Liver (tissue), 10 donors: ENCODE measurements around the gene TFE3. TPM values are rescaled to one million over a fixed set of nuclear protein-coding genes. Genes with fewer than 3 reads are reported as not detected.
"Not testable (repeated sequence)": the region's sequence is repeated elsewhere in the genome, so short reads cannot be mapped to it uniquely, and the experiment has no call there.

Experiments
- DNase-seq: peaks from one replicate; pipeline ENCODE4 v3.0.0-alpha.2; 2017; ENCODE audit warnings: low spot score
- H3K27ac ChIP-seq, 2 donors: one replicate each; pipeline ENCODE4 v1.7.0; 2013; ENCODE audit warnings: inconsistent platforms in 2 of 2, low read length in 2 of 2, control low read depth in 1 of 2, low read depth in 1 of 2, mild to moderate bottlenecking in 1 of 2
- H3K27me3 ChIP-seq, 4 donors: one replicate each; pipeline versions ENCODE4 v1.6.1 to v1.7.0; 2013; ENCODE audit warnings: low read length in 3 of 4, inconsistent platforms in 1 of 4, mild to moderate bottlenecking in 1 of 4, moderate library complexity in 1 of 4; ENCODE audit not compliant: control insufficient read depth in 4 of 4, insufficient read depth in 4 of 4
- H3K36me3 ChIP-seq, 4 donors: one replicate each; pipeline versions ENCODE4 v1.6.1 to v1.7.0; 2013; ENCODE audit warnings: low read length in 3 of 4, mild to moderate bottlenecking in 3 of 4, low read depth in 1 of 4, moderate library complexity in 1 of 4; ENCODE audit not compliant: control insufficient read depth in 4 of 4, insufficient read depth in 3 of 4
- H3K4me1 ChIP-seq, 4 donors: one replicate each; pipeline versions ENCODE4 v1.6.1 to v1.7.0; 2013; ENCODE audit warnings: low read length in 3 of 4, mild to moderate bottlenecking in 3 of 4, moderate library complexity in 1 of 4; ENCODE audit not compliant: control insufficient read depth in 4 of 4, insufficient read depth in 4 of 4
- H3K4me3 ChIP-seq, 3 donors: one replicate each; pipeline versions ENCODE4 v1.6.1 to v1.7.0; 2013; ENCODE audit warnings: low read length in 3 of 3, control low read depth in 1 of 3, low read depth in 1 of 3, mild to moderate bottlenecking in 1 of 3
- H3K9ac ChIP-seq, 2 donors: one replicate each; pipeline ENCODE4 v1.7.0; 2013; ENCODE audit warnings: low read length in 2 of 2, mild to moderate bottlenecking in 2 of 2, moderate library complexity in 2 of 2, control low read depth in 1 of 2, low read depth in 1 of 2
- H3K9me3 ChIP-seq, 4 donors: one replicate each; pipeline versions ENCODE4 v1.6.1 to v1.7.0; 2013; ENCODE audit warnings: low read length in 3 of 4; ENCODE audit not compliant: control insufficient read depth in 4 of 4
- GABPA ChIP-seq, 2 donors: IDR thresholded peaks in 1 of 2; conservative IDR thresholded peaks in 1 of 2; 2 replicates each; pipeline ENCODE4 v1.6.1; 2016; ENCODE audit warnings: antibody characterized with exemption in 2 of 2, mild to moderate bottlenecking in 1 of 2, moderate library complexity in 1 of 2
- RAD21 ChIP-seq, 2 donors: IDR thresholded peaks; 2 replicates each; pipeline ENCODE4 v1.6.1; 2016; ENCODE audit warnings: antibody characterized with exemption in 2 of 2, mild to moderate bottlenecking in 2 of 2
- SP1 ChIP-seq: IDR thresholded peaks from 2 replicates; pipeline ENCODE4 v1.6.1; 2018; ENCODE audit warnings: antibody characterized with exemption, mild to moderate bottlenecking
- WGBS: extraction: QIAGEN DNeasy Blood & Tissue Kit; methylation state at CpG from one replicate; pipeline ENCODE4 v1.1.7; 2013; 5-methylcytosine and 5-hydroxymethylcytosine counted together
- polyA plus RNA-seq, 2 donors: library from polyadenylated mRNA; stranded (reverse) in 1 of 2; unstranded in 1 of 2; fragments of 200-250 nt in 1 of 2; fragments of >200 nt in 1 of 2; fragmentation: Nextera tagmentation in 1 of 2; extraction: Ambion mirVana in 1 of 2; gene quantifications; one replicate each; pipeline versions ENCODE4 v1.2.1 to v1.2.3, GENCODE V29; 2013 to 2015
- small RNA-seq: library from RNA; depleted of rRNA; stranded (forward); fragments of <200 nt; gene quantifications from one replicate; pipeline ENCODE3, GENCODE V24; 2014
- total RNA-seq, 2 donors: library from RNA; depleted of rRNA; stranded (reverse); fragments of >200 nt; gene quantifications; one replicate each; pipeline ENCODE4 v1.2.3, GENCODE V29; 2014
- donor health status: healthy.
- donor health status: healthy.
- donor health status: healthy.
- donor health status: healthy.
- donor health status: healthy.

TFE3 gene
- total and polyA plus RNA-seq, 4 donors: 8.6 to 22.4 (median 13.3) TPM

- TF ChIP-seq SP1 (no peak), GABPA (IDR thresholded peaks at IDR 0.05 in 1 of 2, conservative IDR thresholded peaks at IDR 0.05 in 1 of 2) (no peak), RAD21 (IDR thresholded peaks at IDR 0.05) (no peak)
Measured at GRCh38 chrX:48981178-48981577, 62.0 kb downstream of the TFE3 start (continued).

GRCh38 chrX:48980341-48980740 is 62.8 kb downstream of the TFE3 start:
- peaks cover 15 to 54% (median 24%) of the 10 kb centered on the region in 4 donors for H3K36me3 ChIP-seq
- H3K27me3 ChIP-seq, H3K27ac ChIP-seq, DNase-seq, H3K9me3 ChIP-seq, H3K4me3 ChIP-seq, H3K9ac ChIP-seq, H3K4me1 ChIP-seq: not testable (repeated sequence)
- 94% methylated on average over 3 of the region's 10 CpGs for WGBS

Small RNA genes within 50 kb of the gene (small RNA-seq; reads per million reads assigned to genes)
- not detected for gene RNU4-52P

Other genes with a start within 250 kb of the TFE3 start
- 10 to 100 TPM; 48.1 to 80.5 TPM for gene HDAC6, start 241.3 kb downstream of the TFE3 start, total RNA-seq
- gene HDAC6, start 241.3 kb downstream of the TFE3 start, polyA plus RNA-seq: 10 to 100 TPM; 54.4 to 59.2 TPM
- not detected for gene ERAS, start 216.8 kb downstream of the TFE3 start, total RNA-seq
- gene ERAS, start 216.8 kb downstream of the TFE3 start, polyA plus RNA-seq: not detected
- 1 to 10 TPM in 1 of 2 donors, under 1 TPM in 1; 0.08 to 5.4 TPM for gene PCSK1N, start 207.7 kb downstream of the TFE3 start, total RNA-seq
- gene PCSK1N, start 207.7 kb downstream of the TFE3 start, polyA plus RNA-seq: 1 to 10 TPM in 1 of 2 donors, under 1 TPM in 1; 0.05 to 1.8 TPM
- gene TIMM17B, start 145.6 kb downstream of the TFE3 start, total RNA-seq: 10 to 100 TPM; 22.8 to 25.9 TPM
- 10 to 100 TPM; 34.2 to 53.1 TPM for gene TIMM17B, start 145.6 kb downstream of the TFE3 start, polyA plus RNA-seq
- gene PQBP1, start 145.4 kb downstream of the TFE3 start, total RNA-seq: 10 to 100 TPM; 22.0 to 34.6 TPM
- 10 to 100 TPM; 40.0 to 44.3 TPM for gene PQBP1, start 145.4 kb downstream of the TFE3 start, polyA plus RNA-seq
- 10 to 100 TPM; 10.0 to 15.5 TPM for gene SLC35A2, start 131.7 kb downstream of the TFE3 start, total RNA-seq
- gene SLC35A2, start 131.7 kb downstream of the TFE3 start, polyA plus RNA-seq: 10 to 100 TPM; 13.3 to 26.9 TPM
- 10 to 100 TPM in 1 of 2 donors, 1 to 10 TPM in 1; 5.8 to 28.3 TPM for gene PIM2, start 124.3 kb downstream of the TFE3 start, total RNA-seq
- 1 to 10 TPM; 4.5 to 8.1 TPM for gene PIM2, start 124.3 kb downstream of the TFE3 start, polyA plus RNA-seq
- gene OTUD5, start 85.8 kb downstream of the TFE3 start, total RNA-seq: 10 to 100 TPM; 17.0 to 29.3 TPM
- gene OTUD5, start 85.8 kb downstream of the TFE3 start, polyA plus RNA-seq: 10 to 100 TPM in 1 of 2 donors, 1 to 10 TPM in 1; 9.3 to 18.8 TPM
- 1 to 10 TPM in 1 of 2 donors, under 1 TPM in 1; 0.28 to 1.1 TPM for gene KCND1, start 71.5 kb downstream of the TFE3 start, total RNA-seq
- under 1 TPM; 0.17 to 0.28 TPM for gene KCND1, start 71.5 kb downstream of the TFE3 start, polyA plus RNA-seq
- 10 to 100 TPM; 14.1 to 21.3 TPM for gene GRIPAP1, start 41.1 kb downstream of the TFE3 start, total RNA-seq
- gene GRIPAP1, start 41.1 kb downstream of the TFE3 start, polyA plus RNA-seq: 10 to 100 TPM; 15.4 to 17.3 TPM
- gene CCDC120, start 15.6 kb upstream of the TFE3 start, total RNA-seq: 1 to 10 TPM; 1.0 to 1.9 TPM
- gene CCDC120, start 15.6 kb upstream of the TFE3 start, polyA plus RNA-seq: 1 to 10 TPM; 1.3 to 3.4 TPM
- gene PRAF2, start 30.6 kb upstream of the TFE3 start, total RNA-seq: 1 to 10 TPM; 1.4 to 2.1 TPM
- gene PRAF2, start 30.6 kb upstream of the TFE3 start, polyA plus RNA-seq: 1 to 10 TPM; 5.7 to 8.2 TPM
- 10 to 100 TPM; 28.0 to 47.9 TPM for gene WDR45, start 36.5 kb upstream of the TFE3 start, total RNA-seq
- 10 to 100 TPM; 51.2 to 60.7 TPM for gene WDR45, start 36.5 kb upstream of the TFE3 start, polyA plus RNA-seq
- 10 to 100 TPM in 1 of 2 donors, 1 to 10 TPM in 1; 9.5 to 13.8 TPM for gene GPKOW, start 80.4 kb upstream of the TFE3 start, total RNA-seq
- 10 to 100 TPM in 1 of 2 donors, 1 to 10 TPM in 1; 7.7 to 12.0 TPM for gene GPKOW, start 80.4 kb upstream of the TFE3 start, polyA plus RNA-seq
- 1 to 10 TPM; 2.9 to 6.9 TPM for gene MAGIX, start 119.4 kb upstream of the TFE3 start, total RNA-seq
- gene MAGIX, start 119.4 kb upstream of the TFE3 start, polyA plus RNA-seq: 10 to 100 TPM in 1 of 2 donors, 1 to 10 TPM in 1; 8.8 to 10.8 TPM
- gene PLP2, start 128.5 kb upstream of the TFE3 start, total RNA-seq: 1 to 10 TPM; 2.4 to 6.7 TPM
- gene PLP2, start 128.5 kb upstream of the TFE3 start, polyA plus RNA-seq: 10 to 100 TPM; 22.6 to 24.5 TPM
- 1 to 10 TPM; 2.5 to 6.5 TPM for gene PRICKLE3, start 143.0 kb upstream of the TFE3 start, total RNA-seq
- 1 to 10 TPM; 2.1 to 3.3 TPM for gene PRICKLE3, start 143.0 kb upstream of the TFE3 start, polyA plus RNA-seq
- gene SYP, start 156.8 kb upstream of the TFE3 start, total RNA-seq: under 1 TPM; 0.61 to 0.67 TPM
- gene SYP, start 156.8 kb upstream of the TFE3 start, polyA plus RNA-seq: under 1 TPM; 0.30 to 0.33 TPM
- not detected for gene CACNA1F, start 190.0 kb upstream of the TFE3 start, total RNA-seq
- under 1 TPM in 1 of 2 donors, not detected in 1; 0.03 TPM for gene CACNA1F, start 190.0 kb upstream of the TFE3 start, polyA plus RNA-seq
- gene CCDC22, start 192.1 kb upstream of the TFE3 start, total RNA-seq: 1 to 10 TPM; 6.2 TPM
- 1 to 10 TPM; 4.2 to 7.8 TPM for gene CCDC22, start 192.1 kb upstream of the TFE3 start, polyA plus RNA-seq
- under 1 TPM; 0.05 to 0.08 TPM for gene FOXP3, start 221.4 kb upstream of the TFE3 start, total RNA-seq
- gene FOXP3, start 221.4 kb upstream of the TFE3 start, polyA plus RNA-seq: under 1 TPM; 0.29 to 0.65 TPM
- 1 to 10 TPM; 1.3 to 1.7 TPM for gene PPP1R3F, start 226.4 kb upstream of the TFE3 start, total RNA-seq
- gene PPP1R3F, start 226.4 kb upstream of the TFE3 start, polyA plus RNA-seq: 1 to 10 TPM in 1 of 2 donors, under 1 TPM in 1; 0.78 to 1.6 TPM